Endothelial cell of umbilical vein (primary cell): Measurements from ENCODE around the gene TRPM3.

Source experiments
- EZH2 ChIP-seq: IDR thresholded peaks from 2 replicates; pipeline ENCODE4 v1.6.1; 2012; ENCODE audit warnings: borderline replicate concordance, low read depth, mild to moderate bottlenecking, moderate library complexity, low read length, inconsistent platforms; ENCODE audit not compliant: severe bottlenecking
- TF ChIP-seq, protein P1 (sequence below), 2 donors: IDR thresholded peaks; 1 replicate in 1 of 2; 2 replicates in 1 of 2; pipeline ENCODE4 v1.5.1; 2011; ENCODE audit warnings: low read length in 2 of 2, mild to moderate bottlenecking in 2 of 2, moderate library complexity in 2 of 2, control low read depth in 1 of 2, inconsistent platforms in 1 of 2, low read depth in 1 of 2; ENCODE audit not compliant: insufficient read depth in 1 of 2; ENCODE audit errors: extremely low read depth in 1 of 2

DNA sequence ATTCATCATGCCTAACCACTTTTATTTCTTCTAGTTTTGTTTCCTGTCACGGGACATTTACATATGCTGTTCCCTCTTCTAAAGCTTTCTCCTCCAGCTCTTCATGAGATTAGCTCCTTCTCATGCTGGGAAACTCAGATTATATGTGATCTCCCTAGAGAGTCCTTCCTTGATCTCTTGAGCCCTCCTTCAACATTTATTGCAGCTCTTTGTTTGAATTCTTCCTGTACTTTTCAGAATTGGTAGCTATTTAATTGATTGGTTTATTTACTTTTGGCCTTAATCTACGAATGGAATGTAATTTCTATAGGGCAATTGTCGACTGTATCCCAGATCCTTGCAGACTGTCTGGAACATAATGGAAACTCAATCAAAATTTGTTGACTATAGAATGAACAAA lies 9.7 kb upstream of the TRPM3 start:
- no peak for TF ChIP-seq EZH2
- TF ChIP-seq, protein P1, sequence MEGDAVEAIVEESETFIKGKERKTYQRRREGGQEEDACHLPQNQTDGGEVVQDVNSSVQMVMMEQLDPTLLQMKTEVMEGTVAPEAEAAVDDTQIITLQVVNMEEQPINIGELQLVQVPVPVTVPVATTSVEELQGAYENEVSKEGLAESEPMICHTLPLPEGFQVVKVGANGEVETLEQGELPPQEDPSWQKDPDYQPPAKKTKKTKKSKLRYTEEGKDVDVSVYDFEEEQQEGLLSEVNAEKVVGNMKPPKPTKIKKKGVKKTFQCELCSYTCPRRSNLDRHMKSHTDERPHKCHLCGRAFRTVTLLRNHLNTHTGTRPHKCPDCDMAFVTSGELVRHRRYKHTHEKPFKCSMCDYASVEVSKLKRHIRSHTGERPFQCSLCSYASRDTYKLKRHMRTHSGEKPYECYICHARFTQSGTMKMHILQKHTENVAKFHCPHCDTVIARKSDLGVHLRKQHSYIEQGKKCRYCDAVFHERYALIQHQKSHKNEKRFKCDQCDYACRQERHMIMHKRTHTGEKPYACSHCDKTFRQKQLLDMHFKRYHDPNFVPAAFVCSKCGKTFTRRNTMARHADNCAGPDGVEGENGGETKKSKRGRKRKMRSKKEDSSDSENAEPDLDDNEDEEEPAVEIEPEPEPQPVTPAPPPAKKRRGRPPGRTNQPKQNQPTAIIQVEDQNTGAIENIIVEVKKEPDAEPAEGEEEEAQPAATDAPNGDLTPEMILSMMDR (IDR thresholded peaks at IDR 0.05; ENCODE audit: extremely low read depth in 1 of 2, insufficient read depth in 1 of 2, low read depth in 1 of 2, low read length in 2 of 2), result no peak
